Esophagus mucosa (tissue), 1 donor: ENCODE measurements around the gene SLU7. TPM values are rescaled to one million over a fixed set of nuclear protein-coding genes. Genes with fewer than 3 reads are reported as not detected.

ENCODE experiments used
- ATAC-seq: fragments of 200-7000 bp; cut with Tn5 transposase; one replicate; pipeline ENCODE4 v1.9.1; 2020
- total RNA-seq: library from RNA; stranded (reverse); gene quantifications from one replicate; pipeline ENCODE4 v1.2.4, GENCODE V29; 2023
- donor health status: DM: yes; HTN: yes; CAD: no.

Gene SLU7
- total RNA-seq, 1 donor from 2014 or later = 23.8 TPM

DNA sequence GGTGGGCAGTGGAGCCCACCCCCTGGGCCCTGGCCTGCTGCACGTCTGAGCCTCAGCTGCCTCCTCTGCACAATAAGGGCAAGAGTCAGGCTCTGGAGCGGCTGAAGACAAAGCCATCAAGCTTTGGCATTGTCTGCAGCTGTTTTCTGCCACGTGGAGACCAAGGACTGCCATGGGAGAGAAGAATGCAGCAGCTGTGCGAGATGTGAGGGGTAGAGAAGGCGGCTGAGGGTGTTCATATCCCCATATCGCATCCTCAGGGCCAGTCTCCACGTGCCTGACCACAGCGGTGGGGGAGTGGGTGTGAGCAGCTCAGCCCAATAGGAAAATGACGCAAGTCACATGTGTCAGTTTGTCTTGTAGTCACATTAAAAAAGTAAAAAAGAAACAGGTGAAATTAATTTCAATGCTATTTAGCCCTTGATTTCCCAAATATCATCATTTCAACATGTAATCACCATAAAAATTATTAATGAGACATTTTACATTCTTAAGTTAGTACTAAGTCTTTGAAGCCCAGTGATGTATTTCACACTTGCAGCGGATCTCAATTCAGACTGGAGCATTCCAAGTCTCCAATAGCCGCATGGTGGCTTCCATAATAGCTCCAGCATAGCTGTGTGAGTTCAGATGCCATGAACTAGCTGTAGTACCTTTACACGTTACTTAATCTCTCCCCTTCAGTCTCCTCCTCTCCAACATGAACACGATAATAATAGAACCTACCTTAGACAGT, 55.1 kb downstream of the SLU7 start:
- no peak for ATAC-seq

DNA sequence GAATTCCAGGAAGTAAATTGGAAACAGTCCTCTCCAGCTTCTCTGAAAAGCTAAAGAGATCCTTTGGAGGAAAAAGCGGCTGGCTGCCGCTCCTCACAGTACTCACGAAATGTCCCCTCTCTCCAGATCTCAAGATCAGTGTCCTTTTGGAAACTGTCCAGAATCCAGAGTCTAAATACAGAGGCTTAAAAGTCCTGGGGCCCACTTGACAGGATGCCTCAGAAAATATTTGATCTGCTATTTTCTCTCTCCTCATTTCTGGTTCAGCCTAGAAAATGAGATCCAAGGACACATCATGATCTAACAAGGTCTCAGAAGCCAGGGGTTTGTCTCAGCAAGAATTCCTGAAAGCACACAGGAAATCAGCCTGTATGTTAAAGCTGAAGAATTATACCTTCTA, 55.7 kb downstream of the SLU7 start:
- ATAC-seq = no peak

DNA sequence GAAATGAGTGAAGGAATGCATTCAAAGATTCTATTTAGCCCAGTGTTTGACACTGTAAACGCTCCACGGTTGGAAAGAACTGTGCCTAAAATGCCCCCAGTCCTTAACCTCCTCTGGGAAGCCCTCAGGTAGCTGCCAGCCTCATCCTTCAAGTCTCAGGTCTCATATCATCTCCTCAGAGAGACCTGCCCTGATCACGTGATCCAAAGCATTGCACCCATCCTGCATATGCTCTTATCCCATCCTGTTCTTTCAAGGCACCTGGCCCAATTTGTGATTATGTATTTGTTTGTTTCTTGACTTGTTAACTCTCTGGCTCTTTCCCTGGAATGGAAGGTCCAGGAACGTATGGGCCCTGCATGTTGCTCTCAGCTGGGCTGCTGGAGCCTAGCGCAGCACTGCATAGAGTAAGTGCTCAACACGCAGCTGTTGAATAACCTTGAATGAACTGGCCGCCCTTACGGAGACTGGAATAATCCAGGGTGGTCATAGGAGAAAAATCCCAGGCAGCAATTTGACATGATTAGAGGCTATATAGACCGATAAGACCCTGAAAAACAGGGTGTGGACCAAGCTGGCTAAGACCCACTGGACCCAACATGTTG, 57.2 kb downstream of the SLU7 start:
- no peak for ATAC-seq

DNA sequence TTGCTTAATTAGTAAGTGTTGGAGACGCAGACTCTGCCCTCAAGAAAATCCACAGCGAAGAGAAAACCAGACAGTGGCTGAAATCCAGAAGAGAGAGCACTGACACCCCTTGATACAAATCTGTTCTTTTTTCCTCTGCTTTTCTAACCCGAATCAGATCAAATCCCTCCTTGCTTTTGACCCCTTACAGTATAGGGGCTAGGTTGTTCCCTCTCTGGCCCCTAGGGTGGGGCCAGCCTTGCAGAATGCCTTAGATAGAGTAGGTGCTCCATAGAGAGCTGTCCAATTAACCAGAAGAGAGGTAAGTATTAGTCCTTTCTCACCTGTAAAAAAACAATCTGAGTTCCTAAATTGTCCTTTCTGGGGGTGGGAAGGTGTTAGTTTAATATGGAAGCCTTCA, 58.6 kb downstream of the SLU7 start:
- ATAC-seq = no peak

DNA sequence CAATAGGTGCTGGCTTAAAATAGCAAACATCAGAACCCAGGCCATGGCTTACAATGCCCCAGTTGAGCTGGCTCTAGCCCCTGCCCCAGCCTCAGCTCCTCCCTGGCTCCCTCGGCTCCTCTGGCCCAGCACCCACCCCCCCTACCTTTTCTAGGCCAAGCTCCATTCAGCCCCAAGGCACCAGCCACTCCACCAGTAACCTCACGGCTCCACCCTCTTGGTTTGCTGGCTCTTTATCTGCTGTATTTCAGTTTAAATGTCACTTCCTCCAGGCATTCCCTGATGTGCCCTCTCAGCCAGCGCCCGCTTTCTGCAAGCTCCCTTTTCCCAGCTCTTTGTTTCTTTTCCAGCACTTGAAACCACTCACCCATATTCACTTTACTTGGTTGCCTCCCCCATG, 59.1 kb downstream of the SLU7 start:
- no peak for ATAC-seq

DNA sequence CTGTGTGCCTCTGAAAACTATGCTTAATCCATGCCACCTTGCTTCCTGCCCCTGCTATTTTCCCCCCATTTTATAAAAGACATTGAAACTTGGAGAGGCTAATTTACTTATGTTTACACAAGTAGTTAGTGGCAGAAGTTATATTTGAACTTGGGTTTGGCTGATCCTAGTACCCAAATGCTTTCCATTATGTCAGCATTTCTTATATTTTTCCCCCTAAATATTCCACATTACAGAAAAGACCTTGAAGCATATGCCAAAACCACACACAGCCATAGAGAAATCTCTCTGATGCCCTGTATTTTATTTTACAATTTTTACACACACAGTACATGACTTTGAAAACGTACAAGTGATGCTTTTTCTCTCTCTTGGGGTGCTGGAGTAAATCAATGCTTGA, 59.6 kb downstream of the SLU7 start:
- ATAC-seq = no peak

DNA sequence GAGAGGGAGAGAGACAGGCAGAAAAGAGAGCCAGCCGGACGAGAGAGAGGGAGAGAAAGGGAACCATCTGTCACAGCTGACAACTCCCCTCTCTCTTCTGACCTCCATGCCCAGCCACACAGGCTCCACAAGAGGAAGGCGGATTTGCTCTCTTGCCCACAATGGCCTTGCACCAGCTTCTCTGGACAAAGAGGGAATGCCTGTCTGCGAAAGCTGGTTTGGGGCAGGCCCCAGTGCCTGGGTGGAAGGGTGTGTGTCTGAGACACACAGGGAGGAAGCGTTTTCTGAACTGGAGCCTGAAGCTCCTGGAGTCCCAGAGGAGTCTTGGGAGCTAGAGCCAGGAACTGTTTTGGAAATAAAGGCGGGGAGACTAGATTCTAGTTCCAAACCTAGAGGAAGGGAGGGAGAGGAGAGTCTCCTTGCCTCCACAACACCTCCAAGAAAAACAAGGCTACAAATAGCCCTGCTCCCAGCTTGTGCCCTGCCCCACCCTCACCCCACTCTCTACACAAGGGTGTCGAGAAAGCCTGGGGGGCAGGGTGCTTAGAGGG, 60.9 kb downstream of the SLU7 start:
- no peak for ATAC-seq

DNA sequence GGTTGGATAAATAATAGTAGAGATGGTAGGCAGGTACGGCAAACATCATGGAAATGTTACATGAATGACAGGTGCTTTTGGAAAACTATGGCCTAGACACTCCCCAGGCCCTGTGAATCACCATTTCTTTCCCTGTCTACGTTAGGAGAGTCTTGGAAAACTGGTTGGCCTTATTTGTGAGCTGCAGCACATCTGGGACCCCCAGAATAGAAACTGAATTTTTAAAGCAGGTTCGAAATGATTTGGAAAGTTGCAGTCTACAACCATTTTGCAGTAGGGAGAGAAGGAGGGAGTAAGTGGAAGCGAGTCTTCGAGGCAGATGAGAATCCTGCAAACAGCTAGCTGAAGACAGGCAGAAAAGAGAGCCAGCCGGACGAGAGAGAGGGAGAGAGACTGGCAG, 61.5 kb downstream of the SLU7 start:
- no peak for ATAC-seq

DNA sequence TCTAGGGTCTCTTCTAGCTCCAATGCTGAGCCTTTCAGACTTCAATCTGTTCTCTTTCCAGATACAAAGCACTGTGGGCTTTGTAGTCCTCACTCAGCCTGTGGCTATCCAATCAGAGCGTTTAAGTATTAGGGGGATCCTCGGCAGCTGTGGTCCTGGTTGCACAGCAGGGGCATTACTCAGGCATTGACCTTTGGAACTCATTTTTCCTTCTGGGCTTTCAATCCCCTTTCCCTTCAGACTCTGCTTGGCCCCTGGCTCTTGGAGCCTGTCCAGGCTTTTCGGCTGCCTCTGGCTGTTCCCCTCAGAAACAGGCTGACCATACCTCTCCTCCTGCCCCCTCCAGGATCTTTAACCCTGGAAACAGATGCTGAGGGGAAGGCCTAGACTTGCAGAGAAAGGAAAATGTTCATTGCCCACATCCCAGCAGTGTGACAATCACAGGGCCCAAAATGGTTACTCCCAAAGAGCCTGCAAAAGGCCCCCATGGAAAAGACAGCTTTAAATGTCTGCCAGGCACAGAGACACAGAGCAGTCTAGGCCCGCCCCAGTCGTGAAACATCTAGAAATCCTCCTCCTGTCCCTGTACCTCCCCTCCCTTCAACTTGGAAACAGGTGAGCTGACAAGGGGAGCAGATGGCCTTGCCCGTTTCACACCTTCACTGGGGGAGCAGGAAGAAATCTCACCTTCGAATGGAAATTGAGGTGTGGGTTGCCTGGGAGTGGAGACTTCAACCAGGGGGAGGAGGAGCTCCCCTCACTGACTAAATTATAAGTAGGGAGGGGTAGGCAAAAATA, 62.1 kb downstream of the SLU7 start:
- ATAC-seq = no peak

DNA sequence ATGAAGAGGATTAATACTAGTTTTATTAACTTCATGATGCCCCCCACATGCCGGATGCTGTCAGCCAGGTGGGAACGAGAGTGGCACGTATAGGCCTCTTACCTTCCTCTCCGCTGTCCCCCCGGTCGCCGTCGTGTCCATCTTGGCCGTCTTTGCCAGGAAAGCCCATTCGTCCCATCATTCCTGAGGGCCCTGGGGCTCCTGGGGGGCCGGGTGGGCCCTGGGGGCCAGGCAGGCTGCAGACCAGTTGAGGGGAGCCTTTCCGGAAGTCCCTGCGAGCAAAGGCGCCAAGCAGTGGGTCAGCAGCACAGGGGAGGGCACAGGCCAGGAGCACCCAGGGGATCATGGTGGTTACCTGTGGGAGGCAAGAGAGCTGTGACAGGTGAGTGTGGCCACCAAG, 64.2 kb downstream of the SLU7 start:
- ATAC-seq = no peak

DNA sequence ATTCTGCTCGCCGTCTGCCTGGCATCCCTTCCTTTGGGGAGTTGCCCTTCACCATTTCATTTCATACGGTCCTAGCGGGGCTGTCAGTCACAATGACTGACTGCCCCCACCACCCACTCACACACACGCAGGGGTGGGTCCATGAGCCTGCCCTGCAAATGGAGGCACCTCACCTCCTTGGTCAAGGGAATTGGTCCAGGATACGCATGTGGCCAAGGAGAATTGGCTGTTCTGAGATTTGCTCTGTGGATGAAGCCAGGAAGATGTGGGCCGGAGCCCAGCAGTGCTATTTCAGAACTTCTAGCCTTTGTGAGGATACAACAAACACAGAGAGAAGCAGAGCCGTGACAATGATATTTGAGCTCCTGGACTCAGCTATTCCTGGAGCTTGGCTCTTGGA, 65.5 kb downstream of the SLU7 start:
- ATAC-seq = no peak

DNA sequence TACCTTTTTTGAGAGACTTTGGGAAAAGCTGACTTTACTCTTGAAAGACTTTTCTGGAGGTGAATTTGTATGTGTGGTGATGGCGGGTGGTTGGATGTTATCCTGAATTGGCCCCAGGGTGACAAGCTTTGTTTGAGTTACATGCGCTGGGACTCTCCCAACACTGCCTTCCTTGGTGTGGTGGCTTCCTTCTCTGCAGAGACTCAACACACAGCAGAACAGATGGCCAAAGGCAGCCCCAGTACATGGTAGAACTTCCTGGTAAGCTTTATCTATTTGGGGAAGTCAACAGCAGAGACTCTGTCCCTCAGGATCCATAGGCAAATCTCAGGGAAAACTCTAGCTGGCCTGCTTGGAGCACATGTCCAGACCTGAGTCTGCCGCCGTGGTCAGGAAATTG, 66.6 kb downstream of the SLU7 start:
- ATAC-seq = no peak

Other genes starting within 250 kb of the SLU7 start
- gene FABP6, start 189.6 kb downstream of the SLU7 start, total RNA-seq = 3.1 TPM
- gene CCNJL, start 106.5 kb downstream of the SLU7 start, total RNA-seq = 2.6 TPM
- gene C1QTNF2, start 48.5 kb downstream of the SLU7 start, total RNA-seq = 0.20 TPM
- 0.76 TPM for gene FAM200C, start 19.0 kb downstream of the SLU7 start, total RNA-seq
- 74.7 TPM for gene PTTG1, start 2.8 kb upstream of the SLU7 start, total RNA-seq